Activated gamma-delta T cell (primary cell): Measurements from ENCODE around the gene INSM1.

Experiments
- DNase-seq: peaks from one replicate; lab custom pipeline; 2025; lab: John Stamatoyannopoulos, UW

Gene INSM1

GRCh38 chr20:20362774-20363433 lies 5.0 kb upstream of the INSM1 start:
- no peak for DNase-seq

DNA sequence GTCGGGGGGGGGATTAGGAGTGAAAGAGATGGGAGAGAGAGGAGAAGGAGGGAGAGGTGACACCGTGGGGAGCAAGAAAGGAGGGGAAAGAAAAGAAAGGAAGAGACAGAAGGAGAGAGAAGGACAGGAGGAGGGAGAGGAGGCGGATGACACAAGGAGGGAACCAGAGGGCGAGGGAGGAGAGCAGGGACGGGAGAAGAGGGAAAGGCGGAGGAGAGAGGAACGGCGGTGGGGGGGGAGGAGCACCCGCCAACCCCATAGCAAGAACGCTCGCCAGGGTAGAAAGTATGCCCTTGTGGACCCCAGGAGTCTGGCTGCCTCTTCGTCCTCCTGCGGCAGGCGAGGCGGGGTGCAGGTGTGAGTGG lies 4.5 kb upstream of the INSM1 start:
- no peak for DNase-seq

GRCh38 chr20:20363799-20364592 lies 3.9 kb upstream of the INSM1 start:
- DNase-seq: no peak

GRCh38 chr20:20364593-20365479 lies 3.1 kb upstream of the INSM1 start:
- no peak for DNase-seq

- no peak for DNase-seq
These were observed 2.3 kb upstream of the INSM1 start for GRCh38 chr20:20365480-20366161.

GRCh38 chr20:20366551-20366875 lies 1.4 kb upstream of the INSM1 start:
- no peak for DNase-seq

GRCh38 chr20:20366876-20367574 lies 879 bp upstream of the INSM1 start:
- no peak for DNase-seq

DNA sequence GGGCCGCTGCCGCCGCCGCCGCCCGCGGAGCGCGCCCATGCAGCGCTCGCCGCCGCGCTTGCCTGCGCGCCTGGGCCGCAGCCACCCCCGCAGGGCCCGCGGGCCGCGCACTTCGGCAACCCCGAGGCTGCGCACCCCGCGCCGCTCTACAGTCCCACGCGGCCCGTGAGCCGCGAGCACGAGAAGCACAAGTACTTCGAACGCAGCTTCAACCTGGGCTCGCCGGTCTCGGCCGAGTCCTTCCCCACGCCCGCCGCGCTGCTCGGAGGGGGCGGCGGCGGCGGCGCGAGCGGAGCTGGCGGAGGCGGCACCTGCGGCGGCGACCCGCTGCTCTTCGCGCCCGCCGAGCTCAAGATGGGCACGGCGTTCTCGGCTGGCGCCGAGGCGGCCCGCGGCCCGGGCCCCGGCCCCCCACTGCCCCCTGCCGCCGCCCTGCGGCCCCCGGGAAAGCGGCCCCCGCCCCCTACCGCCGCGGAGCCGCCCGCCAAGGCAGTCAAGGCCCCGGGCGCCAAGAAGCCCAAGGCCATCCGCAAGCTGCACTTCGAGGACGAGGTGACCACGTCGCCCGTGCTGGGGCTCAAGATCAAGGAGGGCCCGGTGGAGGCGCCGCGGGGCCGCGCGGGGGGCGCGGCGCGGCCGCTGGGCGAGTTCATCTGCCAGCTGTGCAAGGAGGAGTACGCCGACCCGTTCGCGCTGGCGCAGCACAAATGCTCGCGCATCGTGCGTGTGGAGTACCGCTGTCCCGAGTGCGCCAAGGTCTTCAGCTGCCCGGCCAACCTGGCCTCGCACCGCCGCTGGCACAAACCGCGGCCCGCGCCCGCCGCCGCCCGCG lies 730 bp downstream of the INSM1 start:
- no peak for DNase-seq

- DNase-seq: no peak
These were observed 1.6 kb downstream of the INSM1 start for GRCh38 chr20:20369250-20370093.

DNA sequence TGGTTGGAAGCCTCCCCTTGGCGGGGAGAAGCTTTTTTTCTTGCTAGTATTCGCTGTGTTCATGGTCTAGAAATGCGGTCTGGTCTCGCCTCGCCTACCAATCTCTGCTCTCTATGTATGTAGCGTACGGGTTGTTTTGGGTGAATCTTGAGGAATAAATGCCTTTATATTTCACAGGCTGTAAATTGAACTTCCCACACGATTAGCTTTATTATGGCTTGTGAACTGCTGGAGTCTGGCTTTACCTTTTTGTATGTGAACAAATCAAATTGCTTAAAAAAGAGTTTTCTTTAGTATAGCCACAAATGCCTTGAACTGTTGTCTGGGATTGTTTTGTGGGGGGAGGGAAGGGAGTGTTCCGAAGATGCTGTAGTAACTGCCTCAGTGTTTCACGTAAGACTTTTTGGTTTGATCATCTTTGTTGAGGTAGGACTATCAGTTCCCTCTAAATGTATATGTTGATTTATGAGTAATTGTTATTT lies 2.2 kb downstream of the INSM1 start:
- no peak for DNase-seq

GRCh38 chr20:20371083-20371482 lies 3.2 kb downstream of the INSM1 start:
- no peak for DNase-seq

GRCh38 chr20:20371681-20372080 lies 3.8 kb downstream of the INSM1 start:
- no peak for DNase-seq

DNA sequence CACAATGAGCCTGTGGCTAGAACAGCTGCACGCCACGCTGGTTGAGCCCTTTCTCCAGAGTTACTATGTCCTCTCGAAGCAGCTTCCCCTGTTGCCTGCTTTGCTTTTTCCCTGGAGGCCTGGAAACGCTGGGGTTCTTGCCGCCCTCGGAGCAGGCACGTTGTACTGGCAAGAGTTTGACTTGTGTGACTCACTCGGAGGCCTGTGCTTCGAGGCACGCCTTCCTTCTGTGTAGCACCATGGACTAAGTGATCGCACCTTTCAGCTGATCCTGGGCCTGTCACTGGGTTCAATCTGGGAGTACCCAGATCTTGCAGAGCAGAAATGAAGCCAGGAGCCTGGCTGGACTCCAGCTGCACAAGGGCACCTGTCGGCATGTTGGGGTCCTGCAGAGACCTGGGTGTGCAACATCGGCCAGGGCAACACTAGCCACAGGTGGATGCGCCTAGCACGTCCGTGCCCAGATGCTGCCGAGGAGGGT lies 5.2 kb downstream of the INSM1 start:
- no peak for DNase-seq

GRCh38 chr20:20375862-20376261 lies 8.0 kb downstream of the INSM1 start:
- DNase-seq: no peak

DNA sequence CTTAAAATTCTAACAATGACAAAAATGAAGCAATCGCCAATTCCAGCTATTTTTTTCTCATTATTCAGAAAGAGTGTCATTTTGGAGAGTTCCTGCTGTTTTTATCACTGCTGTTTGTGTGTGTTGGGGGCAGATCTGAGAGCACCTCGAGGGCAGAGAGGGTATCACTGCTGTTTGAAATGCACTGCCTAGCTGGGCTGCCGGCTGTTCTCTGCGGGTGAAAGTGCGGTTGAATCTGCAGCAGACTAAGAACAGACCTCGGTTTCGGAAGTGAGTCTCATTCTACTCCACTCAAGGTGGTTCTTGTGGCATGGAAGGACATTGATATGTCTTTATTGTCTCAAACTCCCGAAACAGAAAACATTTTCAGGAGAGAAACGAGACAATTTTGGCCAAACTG lies 18.3 kb downstream of the INSM1 start:
- no peak for DNase-seq

DNA sequence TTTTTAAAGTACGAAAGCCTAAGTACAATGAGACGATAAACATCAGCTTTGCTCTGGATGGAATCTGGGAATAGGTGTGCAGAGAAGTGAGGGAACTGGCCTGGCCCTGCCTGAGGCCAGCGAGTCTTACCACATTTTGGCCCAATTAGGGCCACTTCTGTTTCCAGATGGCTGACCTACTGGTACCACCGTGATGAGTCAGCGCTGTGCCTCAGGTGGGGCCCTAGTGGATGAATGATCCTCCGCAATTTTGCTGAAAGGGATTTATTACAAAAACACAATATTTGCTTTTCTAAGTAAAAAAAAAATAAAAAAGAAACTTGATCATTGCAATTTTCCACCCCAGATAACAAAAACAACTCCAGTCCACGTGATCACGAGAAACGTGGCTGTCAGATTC lies 22.5 kb downstream of the INSM1 start:
- no peak for DNase-seq

DNA sequence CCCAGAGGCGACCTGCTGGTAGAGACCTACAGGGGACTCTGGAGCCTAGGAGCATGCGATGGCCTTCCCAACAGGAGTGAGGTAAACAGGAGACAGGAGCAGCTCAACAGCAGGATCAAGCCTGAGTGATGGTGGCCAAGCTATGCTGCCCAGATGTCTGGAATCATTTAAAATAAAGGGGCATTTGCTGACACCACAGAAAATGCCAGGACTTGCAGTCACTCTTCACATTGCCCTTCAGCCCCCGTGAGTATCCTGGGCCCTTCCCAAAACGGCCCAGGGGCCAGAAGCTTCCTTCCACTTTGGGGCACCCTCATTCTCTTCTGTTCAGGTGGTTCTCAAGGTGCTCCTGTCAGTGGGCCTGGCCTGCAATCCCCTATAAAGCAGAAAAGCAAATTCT lies 23.2 kb downstream of the INSM1 start:
- no peak for DNase-seq

- DNase-seq: no peak
These were observed 23.9 kb downstream of the INSM1 start for GRCh38 chr20:20391766-20392165.
